HCT116 (cell line): Measurements from ENCODE around the gene LBHD1. TPM values are rescaled to one million over a fixed set of nuclear protein-coding genes. Genes with fewer than 3 reads are reported as not detected.

Experiments
- ATAC-seq: fragments of 200-7000 bp; cut with Tn5 transposase; 2 replicates; pipeline ENCODE4 v1.9.1; 2020; ENCODE audit warnings: mild to moderate bottlenecking, moderate library complexity
- BruUV-seq: library from RNA; stranded (reverse); fragments of 400-500 nt; replicated peaks from 2 replicates; lab custom pipeline; 2021; lab: Mats Ljungman, UMichigan
- CTCF ChIA-PET: fragments of 300-600 bp; sonication (Branson Sonifier 250); formaldehyde crosslinking; loops from one replicate; lab custom pipeline; 2021; ENCODE audit warnings: antibody characterized with exemption; lab: Charles Lee
- POLR2A ChIA-PET: fragments of 300-600, 350-600 bp; sonication (Branson Sonifier 250); formaldehyde crosslinking; loops from one replicate; lab custom pipeline; 2021; ENCODE audit warnings: antibody characterized with exemption; lab: Charles Lee
- RAD21 ChIA-PET, 2 experiments: fragments of 300-600 bp; sonication (Branson Sonifier 250); formaldehyde crosslinking; loops; one replicate each; lab custom pipeline; 2023; ENCODE audit warnings: low total read pairs in 2 of 2; ENCODE audit not compliant: uncharacterized antibody in 2 of 2, unreplicated experiment in 2 of 2, low non-redundant PET in 1 of 2; lab: Charles Lee
- DNase-seq: peaks from one replicate; pipeline ENCODE4 v3.0.0-alpha.2; 2010; ENCODE audit warnings: low read depth, low spot score
- H2AFZ ChIP-seq: fragments of 200-600 bp; shearing (Covaris generic), sonication (generic); 2 replicates; pipeline ENCODE4 v1.6.1; 2017; ENCODE audit warnings: low read depth, mixed run types, mixed read lengths, antibody characterized with exemption, low read length; ENCODE audit not compliant: poor library complexity, severe bottlenecking
- H3K27ac ChIP-seq: 2 replicates; pipeline ENCODE4 v1.5.1; 2012; ENCODE audit warnings: low read depth, low read length
- H3K27me3 ChIP-seq: fragments of 200-600 bp; sonication (generic); 2 replicates; pipeline ENCODE4 v1.6.1; 2016; ENCODE audit warnings: mixed run types, low read length, mixed read lengths; ENCODE audit not compliant: insufficient read depth
- H3K36me3 ChIP-seq, 2 experiments: fragments of 200-500 bp in 1 of 2; fragments of 200-600 bp in 1 of 2; sonication (Bioruptor generic) in 1 of 2; sonication (generic) in 1 of 2; 2 replicates each; pipeline versions ENCODE4 v1.5.1 to v1.6.1; 2014 to 2016; ENCODE audit warnings: low read length in 2 of 2, inconsistent platforms in 1 of 2, mixed read lengths in 1 of 2, mixed run types in 1 of 2; ENCODE audit not compliant: insufficient read depth in 2 of 2, control insufficient read depth in 1 of 2
- H3K4me1 ChIP-seq, 2 experiments: fragments of 200-600 bp in 1 of 2; sonication (generic) in 1 of 2; 2 replicates each; pipeline versions ENCODE4 v1.5.1 to v1.6.1; 2012 to 2017; ENCODE audit warnings: low read length in 2 of 2, inconsistent platforms in 1 of 2, mild to moderate bottlenecking in 1 of 2, mixed read lengths in 1 of 2, mixed run types in 1 of 2, moderate library complexity in 1 of 2; ENCODE audit not compliant: insufficient read depth in 2 of 2, control insufficient read depth in 1 of 2
- H3K4me2 ChIP-seq: fragments of 200-600 bp; sonication (generic); 2 replicates; pipeline ENCODE4 v1.6.1; 2017; ENCODE audit warnings: mixed run types, low read length, mixed read lengths
- H3K4me3 ChIP-seq, 2 experiments: fragments of 200-600 bp in 1 of 2; sonication (generic) in 1 of 2; replicated peaks in 1 of 2; 2 replicates each; pipeline ENCODE4 v1.5.1; 2011 to 2016; ENCODE audit warnings: low read length in 2 of 2, control low read depth in 1 of 2, low read depth in 1 of 2, mild to moderate bottlenecking in 1 of 2, mixed read lengths in 1 of 2, mixed run types in 1 of 2
- H3K79me2 ChIP-seq: fragments of 200-600 bp; sonication (generic); 2 replicates; pipeline ENCODE4 v1.6.1; 2017; ENCODE audit warnings: mild to moderate bottlenecking, mixed run types, low read length, moderate library complexity, mixed read lengths; ENCODE audit not compliant: insufficient read depth
- H3K9ac ChIP-seq: fragments of 200-600 bp; sonication (generic); 2 replicates; pipeline ENCODE4 v1.6.1; 2016; ENCODE audit warnings: low read length, mixed read lengths
- H3K9me2 ChIP-seq: fragments of 200-600 bp; sonication (generic), shearing (Covaris generic); 2 replicates; pipeline ENCODE4 v1.6.1; 2017; ENCODE audit warnings: mixed run types, mild to moderate bottlenecking, moderate library complexity; ENCODE audit not compliant: insufficient read depth
- H3K9me3 ChIP-seq, 2 experiments: fragments of 200-500 bp in 1 of 2; fragments of 200-600 bp in 1 of 2; sonication (Bioruptor generic) in 1 of 2; sonication (generic) in 1 of 2; 2 replicates each; pipeline ENCODE4 v1.6.1; 2014 to 2017; ENCODE audit warnings: low read length in 2 of 2, mixed read lengths in 2 of 2, inconsistent platforms in 1 of 2, low read depth in 1 of 2, mild to moderate bottlenecking in 1 of 2, mixed run types in 1 of 2, moderate library complexity in 1 of 2; ENCODE audit not compliant: control insufficient read depth in 1 of 2, insufficient read depth in 1 of 2
- H4K20me1 ChIP-seq: fragments of 200-600 bp; sonication (generic), shearing (Covaris generic); 2 replicates; pipeline ENCODE4 v1.6.1; 2017; ENCODE audit warnings: mixed run types, mild to moderate bottlenecking, moderate library complexity; ENCODE audit not compliant: insufficient read depth
- ATF3 ChIP-seq: IDR thresholded peaks from 2 replicates; pipeline ENCODE4 v1.6.1; 2012
- EGR1 ChIP-seq: IDR thresholded peaks from 2 replicates; pipeline ENCODE4 v1.6.1; 2012; ENCODE audit warnings: low read depth
- ELF1 ChIP-seq: IDR thresholded peaks from 2 replicates; pipeline ENCODE4 v1.6.1; 2012; ENCODE audit warnings: low read depth, borderline replicate concordance
- EZH2phosphoT487 ChIP-seq: fragments of 200-600 bp; IDR thresholded peaks from 2 replicates; pipeline ENCODE4 v1.6.1; 2018; ENCODE audit warnings: antibody characterized with exemption, borderline replicate concordance
- FOSL1 ChIP-seq: IDR thresholded peaks from 2 replicates; pipeline ENCODE4 v1.6.1; 2012; ENCODE audit warnings: low read depth
- JUND ChIP-seq: IDR thresholded peaks from 2 replicates; pipeline ENCODE4 v1.6.1; 2012
- POLR2AphosphoS5 ChIP-seq: IDR thresholded peaks from 2 replicates; pipeline ENCODE4 v1.6.1; 2011; ENCODE audit warnings: mild to moderate bottlenecking, low read depth, low read length, moderate library complexity
- REST ChIP-seq: IDR thresholded peaks from 2 replicates; pipeline ENCODE4 v1.6.1; 2012; ENCODE audit warnings: low read depth
- SP1 ChIP-seq: IDR thresholded peaks from 2 replicates; pipeline ENCODE4 v1.6.1; 2012; ENCODE audit warnings: low read depth
- TCF7L2 ChIP-seq: IDR thresholded peaks from 2 replicates; pipeline ENCODE4 v1.7.0; 2011; ENCODE audit warnings: borderline replicate concordance, inconsistent platforms; ENCODE audit not compliant: insufficient read depth, insufficient read length; ENCODE audit errors: extremely low read depth
- YY1 ChIP-seq: IDR thresholded peaks from 2 replicates; pipeline ENCODE4 v1.6.1; 2011; ENCODE audit warnings: low read length, low read depth, moderate library complexity, mild to moderate bottlenecking; ENCODE audit not compliant: insufficient replicate concordance; ENCODE audit errors: extremely low read depth
- ZFX ChIP-seq: fragments of 450-650 bp; IDR thresholded peaks from 2 replicates; pipeline ENCODE4 v1.6.1; 2017
- intact Hi-C: fragments of 100-400 bp; cut with micrococcal nuclease; formaldehyde crosslinking; loops from 2 replicates; pipeline ENCODE4 v1.10.0; 2022
- total RNA-seq: library from RNA; stranded (reverse); gene quantifications from one replicate; pipeline ENCODE4 v1.2.1, GENCODE V29; 2021; ENCODE audit not compliant: unreplicated experiment
- TF ChIP-seq, protein P1 (sequence below), 3 experiments: fragments of 200-600 bp in 1 of 3; sonication (generic) in 1 of 3; IDR thresholded peaks in 2 of 3; conservative IDR thresholded peaks in 1 of 3; 2 replicates each; pipeline ENCODE4 v1.5.1; 2012 to 2017; ENCODE audit warnings: low read depth in 2 of 3, low read length in 2 of 3, antibody characterized with exemption in 1 of 3, borderline replicate concordance in 1 of 3, control low read depth in 1 of 3, mild to moderate bottlenecking in 1 of 3, mixed read lengths in 1 of 3, mixed run types in 1 of 3, moderate library complexity in 1 of 3; ENCODE audit not compliant: insufficient read depth in 1 of 3
- TF ChIP-seq, protein P2 (sequence below): IDR thresholded peaks from 2 replicates; pipeline ENCODE4 v1.6.1; 2011; ENCODE audit warnings: mild to moderate bottlenecking, low read length, moderate library complexity; ENCODE audit not compliant: insufficient replicate concordance; ENCODE audit errors: extremely low read depth

Gene LBHD1
- total RNA-seq, 1 experiment from 2014 or later = 14.7 TPM

DNA sequence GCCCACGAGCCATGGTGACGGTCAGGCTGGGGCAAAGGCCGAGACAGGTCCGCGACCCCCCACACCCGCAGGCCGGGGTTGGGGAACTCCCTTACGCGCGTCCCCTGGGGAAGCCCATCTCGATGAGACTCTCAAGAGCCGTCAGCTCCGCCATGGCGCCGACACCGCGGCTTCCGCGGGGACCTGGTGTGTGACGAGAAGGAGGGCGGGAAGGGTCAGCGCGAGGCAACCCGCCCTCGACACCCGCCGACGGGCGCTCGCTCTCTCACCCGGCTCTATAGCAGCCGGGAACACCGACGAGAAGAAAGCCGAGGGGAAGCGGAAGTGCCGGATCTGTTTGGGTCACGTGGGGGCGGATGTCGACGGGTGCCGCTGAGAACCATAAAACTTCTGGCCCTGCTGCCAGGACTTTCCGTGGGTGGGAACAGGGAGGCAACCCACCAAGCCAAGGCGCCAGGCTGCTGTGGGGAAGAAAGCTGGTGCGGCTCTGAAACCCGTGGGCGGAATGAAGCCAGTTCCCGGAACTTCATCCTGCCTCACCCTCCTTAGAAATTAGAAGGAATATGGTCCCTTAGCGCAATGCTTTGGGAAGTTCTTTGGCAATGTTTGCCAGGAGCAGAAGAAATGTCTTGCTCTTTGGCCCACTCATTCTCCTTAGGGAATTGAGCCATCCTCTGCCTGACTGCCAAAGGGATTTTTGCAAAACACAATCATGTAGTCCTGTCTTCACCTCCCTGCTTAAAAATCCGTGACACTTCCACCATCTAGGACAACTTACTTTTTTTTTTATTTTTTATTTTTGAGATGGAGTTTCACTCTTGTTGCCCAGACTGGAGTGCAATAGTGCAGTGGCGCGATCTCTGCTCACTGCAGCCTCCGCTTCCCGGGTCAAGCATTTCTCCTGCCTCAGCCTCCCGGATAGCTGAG is 7.0 kb upstream of the LBHD1 start, which contains the start of gene UBXN1:
Gene UBXN1, minus strand, starts transcription at position 304 of the 927 bp plus-strand sequence. Its CDS starts 150 bp downstream, at position 154.
- ChIA-PET POLR2A (interaction anchor here (0.7 to 3.0 kb wide), 4 partner anchors 11 to 162 kb away, joined by 3 to 16 read pairs (median 9); partner anchors contain the start of gene MTA2), CTCF (interaction anchor here (0.7 to 3.1 kb wide), 2 partner anchors 58 to 284 kb away, joined by 3 to 8 read pairs; no protein-coding TSS in a partner anchor), RAD21 (interaction anchor here in 1 of 2 experiments (0.6 kb wide), 1 partner anchor 123 kb away, joined by 4 read pairs; no protein-coding TSS in a partner anchor)
- peak within 1 kb of the TSS; percentile 82 for H3K27ac ChIP-seq
- H3K9me3 ChIP-seq = no peaks in the 10 kb centered on the region
- peaks cover 4 to 11% of the 10 kb centered on the region in 2 experiments; a peak in 3 of 4 replicates for H3K36me3 ChIP-seq
- H3K9me2 ChIP-seq = no peaks in the 10 kb centered on the region
- peak within 1 kb of the TSS; percentile 84 for H3K9ac ChIP-seq
- peak within 1 kb of the TSS; percentile 43 for H2AFZ ChIP-seq
- H3K4me2 ChIP-seq = peak within 1 kb of the TSS; percentile 95
- TF ChIP-seq YY1 (peak; percentile 21), REST (no peak), FOSL1 (no peak), ATF3 (no peak), SP1 (no peak), ELF1 (no peak), EGR1 (no peak), EZH2phosphoT487 (no peak), ZFX (0 out of 2 replicates have a peak, but pooled peaks have one; percentile 25), JUND (no peak), TCF7L2 (peak; percentile 73), POLR2AphosphoS5 (peak; percentile 82)
- TF ChIP-seq, protein P1, sequence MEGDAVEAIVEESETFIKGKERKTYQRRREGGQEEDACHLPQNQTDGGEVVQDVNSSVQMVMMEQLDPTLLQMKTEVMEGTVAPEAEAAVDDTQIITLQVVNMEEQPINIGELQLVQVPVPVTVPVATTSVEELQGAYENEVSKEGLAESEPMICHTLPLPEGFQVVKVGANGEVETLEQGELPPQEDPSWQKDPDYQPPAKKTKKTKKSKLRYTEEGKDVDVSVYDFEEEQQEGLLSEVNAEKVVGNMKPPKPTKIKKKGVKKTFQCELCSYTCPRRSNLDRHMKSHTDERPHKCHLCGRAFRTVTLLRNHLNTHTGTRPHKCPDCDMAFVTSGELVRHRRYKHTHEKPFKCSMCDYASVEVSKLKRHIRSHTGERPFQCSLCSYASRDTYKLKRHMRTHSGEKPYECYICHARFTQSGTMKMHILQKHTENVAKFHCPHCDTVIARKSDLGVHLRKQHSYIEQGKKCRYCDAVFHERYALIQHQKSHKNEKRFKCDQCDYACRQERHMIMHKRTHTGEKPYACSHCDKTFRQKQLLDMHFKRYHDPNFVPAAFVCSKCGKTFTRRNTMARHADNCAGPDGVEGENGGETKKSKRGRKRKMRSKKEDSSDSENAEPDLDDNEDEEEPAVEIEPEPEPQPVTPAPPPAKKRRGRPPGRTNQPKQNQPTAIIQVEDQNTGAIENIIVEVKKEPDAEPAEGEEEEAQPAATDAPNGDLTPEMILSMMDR (IDR thresholded peaks at IDR 0.05 in 2 of 3, conservative IDR thresholded peaks at IDR 0.05 in 1 of 3; ENCODE audit: borderline replicate concordance in 1 of 3, insufficient read depth in 1 of 3, low read depth in 2 of 3, low read length in 2 of 3) = no peak
- TF ChIP-seq, protein P2, sequence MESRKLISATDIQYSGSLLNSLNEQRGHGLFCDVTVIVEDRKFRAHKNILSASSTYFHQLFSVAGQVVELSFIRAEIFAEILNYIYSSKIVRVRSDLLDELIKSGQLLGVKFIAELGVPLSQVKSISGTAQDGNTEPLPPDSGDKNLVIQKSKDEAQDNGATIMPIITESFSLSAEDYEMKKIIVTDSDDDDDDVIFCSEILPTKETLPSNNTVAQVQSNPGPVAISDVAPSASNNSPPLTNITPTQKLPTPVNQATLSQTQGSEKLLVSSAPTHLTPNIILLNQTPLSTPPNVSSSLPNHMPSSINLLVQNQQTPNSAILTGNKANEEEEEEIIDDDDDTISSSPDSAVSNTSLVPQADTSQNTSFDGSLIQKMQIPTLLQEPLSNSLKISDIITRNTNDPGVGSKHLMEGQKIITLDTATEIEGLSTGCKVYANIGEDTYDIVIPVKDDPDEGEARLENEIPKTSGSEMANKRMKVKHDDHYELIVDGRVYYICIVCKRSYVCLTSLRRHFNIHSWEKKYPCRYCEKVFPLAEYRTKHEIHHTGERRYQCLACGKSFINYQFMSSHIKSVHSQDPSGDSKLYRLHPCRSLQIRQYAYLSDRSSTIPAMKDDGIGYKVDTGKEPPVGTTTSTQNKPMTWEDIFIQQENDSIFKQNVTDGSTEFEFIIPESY = peak; percentile 80
- ATAC-seq (peak; percentile 73), DNase-seq (peak; percentile 64)
- H4K20me1 ChIP-seq = no peaks in the 10 kb centered on the region
- H3K4me1 ChIP-seq = peaks cover 23 to 44% of the 10 kb centered on the region in 2 experiments
- intact Hi-C loops = loop anchor here (10.0 kb wide), 1 partner anchor 86 kb away; the partner anchor contains the start of gene POLR2G
- H3K27me3 ChIP-seq = no peaks in the 10 kb centered on the region
- peaks cover 42% of the 10 kb centered on the region for H3K79me2 ChIP-seq
- TSS peak; percentile 80 for BruUV-seq
- H3K4me3 ChIP-seq = peak within 1 kb of the TSS; percentile 80 to 87
